Skeletal muscle satellite cell (primary cell): ENCODE results near the gene GAB3.
"Not testable (repeated sequence)": the region's sequence is repeated elsewhere in the genome, so short reads cannot be mapped to it uniquely, and the experiment has no call there.

Experiments used
- H3K27me3 ChIP-seq: 2 replicates; pipeline ENCODE4 v1.7.0; 2013; ENCODE audit warnings: low read length; ENCODE audit not compliant: control insufficient read depth, insufficient read depth
- H3K36me3 ChIP-seq: 2 replicates; pipeline ENCODE4 v1.7.0; 2013; ENCODE audit warnings: mild to moderate bottlenecking, control low read depth, low read length; ENCODE audit not compliant: insufficient read depth
- H3K4me1 ChIP-seq: 2 replicates; pipeline ENCODE4 v1.7.0; 2013; ENCODE audit warnings: low read length; ENCODE audit not compliant: control insufficient read depth, insufficient read depth
- H3K4me2 ChIP-seq: 2 replicates; pipeline ENCODE4 v1.7.0; 2013; ENCODE audit warnings: mild to moderate bottlenecking, low read length
- H3K4me3 ChIP-seq: 2 replicates; pipeline ENCODE4 v1.7.0; 2013; ENCODE audit warnings: low read length
- H3K9ac ChIP-seq: 2 replicates; pipeline ENCODE4 v1.7.0; 2013; ENCODE audit warnings: mild to moderate bottlenecking, low read depth, low read length, moderate library complexity
- H3K9me3 ChIP-seq: replicated peaks from 2 replicates; pipeline ENCODE4 v1.7.0; 2013; ENCODE audit warnings: mild to moderate bottlenecking, control low read depth, low read length

Gene GAB3

DNA sequence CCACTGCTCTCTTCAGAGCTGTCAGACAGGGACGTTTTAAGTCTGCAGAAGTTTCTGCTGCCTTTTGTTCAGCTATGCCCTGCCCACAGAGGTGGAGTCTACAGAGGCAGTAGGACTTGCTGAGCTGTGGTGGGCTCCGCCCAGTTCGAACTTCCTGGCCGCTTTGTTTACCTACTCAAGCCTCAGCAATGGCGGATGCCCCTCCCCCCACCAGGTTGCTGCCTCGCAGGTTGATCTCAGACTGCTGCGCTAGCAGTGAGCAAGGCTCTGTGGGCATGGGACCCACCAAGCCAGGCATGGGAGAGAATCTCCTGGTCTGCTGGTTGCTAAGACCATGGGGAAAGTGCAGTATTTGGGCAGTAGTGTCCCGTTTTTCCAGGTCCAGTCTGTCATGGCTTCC is 80.0 kb downstream of the GAB3 start:
- H3K4me2 ChIP-seq, H3K36me3 ChIP-seq, H3K9me3 ChIP-seq, H3K27me3 ChIP-seq, H3K4me1 ChIP-seq, H3K9ac ChIP-seq, H3K4me3 ChIP-seq: not testable (repeated sequence)

DNA sequence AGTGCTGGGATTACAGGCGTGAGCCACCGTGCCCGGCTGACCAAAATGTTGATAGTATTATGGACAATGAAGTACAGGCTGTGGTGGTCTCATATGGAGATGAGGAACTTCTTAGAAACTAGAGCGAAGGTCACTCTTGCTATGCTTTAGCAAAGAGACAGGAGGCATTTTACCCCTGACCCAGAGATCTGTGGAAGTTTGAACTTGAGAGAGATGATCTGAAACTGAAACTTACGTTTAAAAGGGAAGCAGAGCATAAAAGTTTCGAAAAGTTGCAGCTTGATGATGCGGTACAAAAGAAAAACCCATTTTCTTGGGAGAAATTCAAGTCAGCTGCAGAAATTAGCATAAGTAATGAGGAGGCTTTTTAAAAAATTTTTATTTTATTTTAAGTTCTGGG is 89.0 kb downstream of the GAB3 start:
- H3K27me3 ChIP-seq, result no peaks in the 10 kb centered on the region
- H3K4me3 ChIP-seq, result no peak overlapping the region

DNA sequence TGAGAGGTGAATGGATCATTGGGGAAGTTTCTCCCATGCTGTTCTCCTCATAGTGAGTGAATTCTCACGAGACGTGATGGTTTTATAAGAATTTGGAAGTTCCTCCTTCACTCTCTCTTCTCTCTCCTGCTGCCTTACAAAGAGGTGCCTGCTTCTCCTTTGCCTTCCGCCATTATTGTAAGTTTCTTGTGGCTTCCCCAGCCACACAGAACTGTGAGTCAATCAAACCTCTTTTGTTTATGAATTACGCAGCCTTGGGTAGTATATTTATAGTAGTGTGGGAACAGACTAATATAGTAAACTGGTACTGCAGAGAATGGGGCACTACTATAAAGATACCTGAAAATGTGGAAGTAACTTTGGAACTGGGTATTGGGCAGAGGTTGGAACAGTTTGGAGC is 89.7 kb downstream of the GAB3 start:
- H3K27me3 ChIP-seq, result no peaks in the 10 kb centered on the region
- no peaks in the 10 kb centered on the region for H3K36me3 ChIP-seq
- H3K9me3 ChIP-seq, result no peaks in the 10 kb centered on the region
- H3K4me3 ChIP-seq, result no peak overlapping the region
- H3K4me1 ChIP-seq, result no peaks in the 10 kb centered on the region
- no peak overlapping the region for H3K9ac ChIP-seq
- H3K4me2 ChIP-seq, result no peak overlapping the region

More for the DNA sequence above, 89.0 kb downstream of the GAB3 start:
- no peaks in the 10 kb centered on the region for H3K36me3 ChIP-seq
- no peaks in the 10 kb centered on the region for H3K4me1 ChIP-seq
- no peak overlapping the region for H3K4me2 ChIP-seq
- no peak overlapping the region for H3K9ac ChIP-seq
- no peaks in the 10 kb centered on the region for H3K9me3 ChIP-seq

DNA sequence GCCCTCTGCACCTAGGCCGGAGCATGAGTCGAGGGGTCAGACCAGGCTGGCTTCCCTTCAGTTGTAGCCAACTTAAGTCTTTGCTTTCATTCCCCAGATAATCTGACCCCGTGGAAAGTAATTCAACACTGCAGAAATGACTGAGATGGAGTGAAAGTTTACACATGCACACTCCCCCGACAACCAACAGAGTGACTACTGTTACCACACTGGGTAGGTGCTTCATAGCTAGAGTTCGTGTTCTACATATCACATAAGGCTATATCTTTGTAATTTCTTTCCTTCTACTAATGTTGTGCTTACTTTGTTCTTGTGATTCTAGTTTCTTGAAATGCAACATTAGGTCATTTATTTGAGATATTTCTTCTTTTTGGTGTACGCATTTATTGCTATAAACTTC is 90.3 kb downstream of the GAB3 start:
- H3K9me3 ChIP-seq, result no peaks in the 10 kb centered on the region

GRCh38 chrX:154658957-154659356 is 91.9 kb downstream of the GAB3 start:
- Histone ChIP-seq H3K27me3 (no peaks in the 10 kb centered on the region), H3K9ac (no peak overlapping the region), H3K4me3 (no peak overlapping the region), H3K4me2 (no peak overlapping the region), H3K9me3 (no peaks in the 10 kb centered on the region), H3K4me1 (no peaks in the 10 kb centered on the region), H3K36me3 (no peaks in the 10 kb centered on the region)

More for the DNA sequence above, 90.3 kb downstream of the GAB3 start:
- Histone ChIP-seq H3K4me1 (no peaks in the 10 kb centered on the region), H3K4me2 (no peak overlapping the region), H3K27me3 (no peaks in the 10 kb centered on the region), H3K4me3 (no peak overlapping the region), H3K36me3 (no peaks in the 10 kb centered on the region), H3K9ac (no peak overlapping the region)

GRCh38 chrX:154658187-154658586 is 92.7 kb downstream of the GAB3 start:
- no peak overlapping the region for H3K4me3 ChIP-seq
- no peak overlapping the region for H3K4me2 ChIP-seq
- H3K27me3 ChIP-seq, result no peaks in the 10 kb centered on the region
- no peaks in the 10 kb centered on the region for H3K36me3 ChIP-seq
- H3K9ac ChIP-seq, result no peak overlapping the region
- H3K4me1 ChIP-seq, result no peaks in the 10 kb centered on the region
- no peaks in the 10 kb centered on the region for H3K9me3 ChIP-seq

GRCh38 chrX:154657226-154657805 is 93.6 kb downstream of the GAB3 start:
- Histone ChIP-seq H3K4me3 (no peak overlapping the region), H3K27me3 (no peaks in the 10 kb centered on the region), H3K4me2 (no peak overlapping the region), H3K4me1 (no peaks in the 10 kb centered on the region), H3K9me3 (no peaks in the 10 kb centered on the region), H3K36me3 (no peaks in the 10 kb centered on the region), H3K9ac (no peak overlapping the region)

GRCh38 chrX:154655786-154656185 is 95.1 kb downstream of the GAB3 start:
- no peak overlapping the region for H3K4me3 ChIP-seq

GRCh38 chrX:154655346-154655745 is 95.5 kb downstream of the GAB3 start:
- Histone ChIP-seq H3K9ac (no peak overlapping the region), H3K36me3 (no peaks in the 10 kb centered on the region), H3K9me3 (no peaks in the 10 kb centered on the region), H3K4me1 (no peaks in the 10 kb centered on the region), H3K4me2 (no peak overlapping the region), H3K27me3 (no peaks in the 10 kb centered on the region), H3K4me3 (no peak overlapping the region)

More at GRCh38 chrX:154655786-154656185, 95.1 kb downstream of the GAB3 start:
- Histone ChIP-seq H3K9me3 (no peaks in the 10 kb centered on the region), H3K4me1 (no peaks in the 10 kb centered on the region), H3K36me3 (no peaks in the 10 kb centered on the region), H3K4me2 (no peak overlapping the region), H3K9ac (no peak overlapping the region), H3K27me3 (no peaks in the 10 kb centered on the region)

GRCh38 chrX:154654925-154655324 is 96.0 kb downstream of the GAB3 start:
- Histone ChIP-seq H3K36me3 (no peaks in the 10 kb centered on the region), H3K4me2 (no peak overlapping the region), H3K4me3 (no peak overlapping the region), H3K4me1 (no peaks in the 10 kb centered on the region), H3K9ac (no peak overlapping the region), H3K27me3 (no peaks in the 10 kb centered on the region), H3K9me3 (no peaks in the 10 kb centered on the region)

DNA sequence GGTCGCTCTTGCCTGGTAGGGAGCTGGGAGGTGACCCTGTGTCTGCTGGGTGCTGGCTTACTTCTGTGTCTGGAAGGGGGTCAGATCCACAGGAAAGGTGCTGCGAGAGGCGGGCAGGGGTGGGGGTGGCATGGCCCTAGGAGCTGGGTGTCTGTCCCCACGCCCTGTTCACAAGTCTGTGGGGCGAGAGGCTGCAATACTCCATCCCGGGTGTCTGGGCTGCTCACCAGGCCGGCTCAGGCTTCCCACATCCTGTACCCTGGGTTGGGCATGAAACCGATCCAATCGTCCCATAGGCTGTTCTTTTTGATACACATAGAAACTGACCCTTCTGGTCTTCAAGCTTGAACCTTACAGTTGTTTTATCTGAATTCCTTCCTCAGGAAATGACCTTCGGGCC is 96.5 kb downstream of the GAB3 start:
- Histone ChIP-seq H3K4me2 (no peak overlapping the region), H3K9ac (no peak overlapping the region), H3K9me3 (no peaks in the 10 kb centered on the region), H3K27me3 (no peaks in the 10 kb centered on the region), H3K36me3 (no peaks in the 10 kb centered on the region), H3K4me3 (no peak overlapping the region), H3K4me1 (no peaks in the 10 kb centered on the region)

DNA sequence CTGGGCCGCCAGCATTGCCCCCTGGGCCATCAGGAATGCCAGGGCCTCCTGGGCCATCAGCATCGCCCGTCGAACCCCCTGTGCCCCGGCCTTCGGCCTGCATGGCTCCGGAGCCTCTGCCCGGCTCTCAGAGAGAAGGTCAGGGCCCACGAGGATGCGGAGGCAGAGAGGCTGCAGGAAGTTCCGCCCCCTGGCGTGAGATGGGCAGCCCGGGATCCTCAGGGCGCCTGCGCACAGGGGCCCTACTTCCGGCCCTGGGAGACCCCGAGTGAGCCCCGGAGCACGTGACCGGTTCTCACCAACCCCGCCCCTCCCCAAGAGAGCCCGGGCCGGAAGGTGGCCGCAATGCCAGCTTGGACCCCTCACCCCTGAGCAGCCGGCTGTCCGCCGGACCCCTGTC is 97.5 kb downstream of the GAB3 start, which contains the start of gene CTAG2:
Gene CTAG2 (minus strand): TSS at position 167 of the 400 bp plus-strand sequence. CDS start 64 bp downstream, at position 103.
- not testable (repeated sequence) for H3K4me1 ChIP-seq, H3K9me3 ChIP-seq, H3K4me3 ChIP-seq, H3K9ac ChIP-seq, H3K27me3 ChIP-seq, H3K36me3 ChIP-seq, H3K4me2 ChIP-seq
